Tibial artery (tissue), 4 donors: ENCODE results near the gene NUP210L.
A peak's percentile ranks its signal among the peaks of the same experiment; 100 is the strongest.

ENCODE experiments used
- DNase-seq, 2 donors: peaks; one replicate each; pipeline ENCODE4 v3.0.0-alpha.2; 2019
- H3K27ac ChIP-seq, 2 donors: fragments of 200-600 bp; sonication (generic) in 1 of 2; 1 replicate in 1 of 2; 2 replicates in 1 of 2; pipeline ENCODE4 v1.5.1; 2018 to 2019; ENCODE audit warnings: mild to moderate bottlenecking in 1 of 2
- H3K27me3 ChIP-seq, 2 donors: fragments of 200-600 bp; sonication (generic) in 1 of 2; one replicate each; pipeline versions ENCODE4 v1.5.1 to v1.6.0; 2016 to 2019
- H3K36me3 ChIP-seq, 3 donors: fragments of 200-600 bp; sonication (generic) in 2 of 3; one replicate each; pipeline ENCODE4 v1.5.1; 2016 to 2019; ENCODE audit warnings: mild to moderate bottlenecking in 2 of 3
- H3K4me1 ChIP-seq, 4 donors: fragments of 200-600 bp; sonication (generic) in 2 of 4; 1 replicate in 3 of 4; 2 replicates in 1 of 4; pipeline ENCODE4 v1.5.1; 2016 to 2019
- H3K4me3 ChIP-seq, 2 donors: fragments of 200-600 bp; sonication (generic) in 1 of 2; 1 replicate in 1 of 2; 2 replicates in 1 of 2; pipeline ENCODE4 v1.5.1; 2018 to 2019; ENCODE audit warnings: mild to moderate bottlenecking in 2 of 2
- H3K9me3 ChIP-seq, 3 donors: fragments of 200-600 bp; sonication (generic) in 1 of 3; one replicate each; pipeline ENCODE4 v1.5.1; 2016 to 2019
- intact Hi-C: fragments of 100-400 bp; cut with DNase I; formaldehyde crosslinking; loops from one replicate; pipeline ENCODE4 v1.15.0; 2023; ENCODE audit warnings: low total_unique reads
- TF ChIP-seq, protein P1 (sequence below), 2 experiments: fragments of 200-600 bp in 1 of 2; fragments of 450-650 bp in 1 of 2; IDR thresholded peaks; one replicate each; pipeline ENCODE4 v1.5.1; 2017 to 2019; ENCODE audit warnings: antibody characterized with exemption in 2 of 2, mild to moderate bottlenecking in 1 of 2, moderate library complexity in 1 of 2

The NUP210L gene

DNA sequence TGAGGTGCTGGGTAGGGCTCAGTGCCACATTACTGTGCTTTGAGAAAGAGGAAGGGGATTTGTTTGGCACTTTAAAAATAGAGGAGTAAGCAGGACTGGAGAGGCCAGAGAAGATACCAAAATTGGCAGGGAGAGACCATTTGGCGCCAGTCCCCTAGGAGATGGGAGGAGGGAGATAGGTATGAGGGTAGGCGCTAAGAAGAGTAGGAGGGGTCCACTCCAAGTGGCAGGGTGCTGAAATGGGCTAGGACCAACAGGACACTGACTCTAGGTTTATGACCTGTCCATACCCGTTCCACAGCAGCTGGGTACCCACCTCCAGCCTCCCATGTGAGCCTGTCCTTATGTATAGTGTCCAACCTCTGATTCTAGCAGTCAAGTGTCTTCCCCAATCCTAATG lies 195.4 kb downstream of the NUP210L start:
- no peaks in the 10 kb centered on the region for H3K9me3 ChIP-seq
- intact Hi-C loops: no loop called here
- no peak for DNase-seq
- H3K27me3 ChIP-seq: no peaks in the 10 kb centered on the region
- H3K4me3 ChIP-seq: no peak overlapping the region
- TF ChIP-seq, protein P1, sequence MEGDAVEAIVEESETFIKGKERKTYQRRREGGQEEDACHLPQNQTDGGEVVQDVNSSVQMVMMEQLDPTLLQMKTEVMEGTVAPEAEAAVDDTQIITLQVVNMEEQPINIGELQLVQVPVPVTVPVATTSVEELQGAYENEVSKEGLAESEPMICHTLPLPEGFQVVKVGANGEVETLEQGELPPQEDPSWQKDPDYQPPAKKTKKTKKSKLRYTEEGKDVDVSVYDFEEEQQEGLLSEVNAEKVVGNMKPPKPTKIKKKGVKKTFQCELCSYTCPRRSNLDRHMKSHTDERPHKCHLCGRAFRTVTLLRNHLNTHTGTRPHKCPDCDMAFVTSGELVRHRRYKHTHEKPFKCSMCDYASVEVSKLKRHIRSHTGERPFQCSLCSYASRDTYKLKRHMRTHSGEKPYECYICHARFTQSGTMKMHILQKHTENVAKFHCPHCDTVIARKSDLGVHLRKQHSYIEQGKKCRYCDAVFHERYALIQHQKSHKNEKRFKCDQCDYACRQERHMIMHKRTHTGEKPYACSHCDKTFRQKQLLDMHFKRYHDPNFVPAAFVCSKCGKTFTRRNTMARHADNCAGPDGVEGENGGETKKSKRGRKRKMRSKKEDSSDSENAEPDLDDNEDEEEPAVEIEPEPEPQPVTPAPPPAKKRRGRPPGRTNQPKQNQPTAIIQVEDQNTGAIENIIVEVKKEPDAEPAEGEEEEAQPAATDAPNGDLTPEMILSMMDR (IDR thresholded peaks at IDR 0.05): no peak
- peak overlapping the region; percentile 86 to 92 for H3K27ac ChIP-seq
- peaks cover 0 to 21% (median 17%) of the 10 kb centered on the region in 3 donors for H3K36me3 ChIP-seq
- H3K4me1 ChIP-seq: peaks cover 0 to 62% (median 55%) of the 10 kb centered on the region in 4 donors

DNA sequence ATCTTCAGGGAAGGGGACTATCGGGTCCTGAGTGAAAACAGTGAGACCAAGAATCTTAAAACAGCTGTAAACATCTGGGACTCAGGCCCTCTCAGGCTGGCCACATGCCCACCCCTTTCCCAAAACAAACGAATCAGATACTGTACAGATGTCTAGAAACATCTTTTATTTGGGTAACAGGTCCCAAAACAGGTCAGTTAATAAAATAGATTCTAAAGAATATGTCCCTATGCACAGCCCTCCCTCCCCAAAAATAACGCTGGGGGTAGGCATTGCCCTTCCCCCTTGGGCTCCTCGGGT lies 196.0 kb downstream of the NUP210L start:
- intact Hi-C loops: no loop called here
- H3K27ac ChIP-seq: peak overlapping the region; percentile 86 to 92
- H3K36me3 ChIP-seq: peaks cover 5 to 26% (median 22%) of the 10 kb centered on the region in 3 donors
- H3K4me1 ChIP-seq: peaks cover 0 to 57% (median 50%) of the 10 kb centered on the region in 4 donors
- H3K27me3 ChIP-seq: no peaks in the 10 kb centered on the region
- TF ChIP-seq, protein P1 (IDR thresholded peaks at IDR 0.05): no peak
- peak overlapping the region; percentile 78 to 83 for H3K4me3 ChIP-seq
- no peak for DNase-seq
- no peaks in the 10 kb centered on the region for H3K9me3 ChIP-seq

DNA sequence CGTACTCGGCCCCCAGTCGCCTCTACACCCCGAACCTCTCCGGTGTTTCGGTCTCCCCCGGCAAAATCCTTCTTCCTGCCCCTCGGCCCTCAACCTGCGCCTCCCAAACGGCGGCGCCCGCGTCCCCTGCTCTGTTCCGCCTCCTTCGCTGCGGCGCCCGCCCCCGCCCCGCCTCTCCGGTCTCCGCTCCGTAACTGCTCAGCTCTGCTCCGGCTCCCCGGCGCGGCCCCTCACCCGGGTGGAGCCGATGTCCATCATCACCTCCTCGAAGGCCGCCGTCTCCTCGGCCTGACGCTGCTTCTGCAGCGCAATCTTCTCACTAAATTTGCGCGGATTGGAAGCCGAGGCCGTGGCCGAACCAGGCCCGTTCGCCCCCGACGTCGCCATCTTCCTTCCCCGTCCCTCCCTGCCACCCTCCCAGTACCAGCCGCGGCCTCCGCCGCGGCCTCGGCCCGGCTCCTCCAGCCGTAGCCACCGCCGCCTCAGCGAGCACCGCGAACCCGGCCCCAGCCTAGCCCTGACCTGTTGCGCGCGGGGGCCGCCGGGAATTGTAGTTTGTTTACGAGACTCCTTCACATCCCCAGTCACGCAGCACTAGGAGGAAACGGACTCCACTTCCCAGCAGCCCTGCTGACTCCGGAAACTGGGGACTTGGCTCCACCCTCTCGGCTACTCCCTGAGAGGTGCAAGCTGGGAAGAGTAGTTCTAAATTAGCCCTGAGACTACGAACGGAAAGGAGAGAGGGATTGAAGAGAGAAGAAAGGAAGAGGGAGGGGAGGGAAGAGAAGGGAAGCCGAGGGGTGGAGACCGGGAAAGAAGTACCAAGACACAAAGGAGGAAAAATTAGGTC lies 196.5 kb downstream of the NUP210L start, which contains the start of gene CRTC2:
Gene CRTC2, minus strand, starts transcription at position 502 of the 850 bp plus-strand sequence. Its CDS starts 115 bp downstream, at position 387.
- peak; percentile 99 to 100 for DNase-seq
- Histone ChIP-seq H3K4me1 (peaks cover 0 to 57% (median 49%) of the 10 kb centered on the region in 4 donors), H3K27ac (peak within 1 kb of the TSS; percentile 86 to 92), H3K36me3 (peaks cover 9 to 32% (median 28%) of the 10 kb centered on the region in 3 donors), H3K9me3 (no peaks in the 10 kb centered on the region), H3K4me3 (peak within 1 kb of the TSS; percentile 78 to 83), H3K27me3 (no peaks in the 10 kb centered on the region)
- TF ChIP-seq, protein P1 (IDR thresholded peaks at IDR 0.05): peak in 1 of 2 experiments; percentile 4
- intact Hi-C loops: no loop called here

DNA sequence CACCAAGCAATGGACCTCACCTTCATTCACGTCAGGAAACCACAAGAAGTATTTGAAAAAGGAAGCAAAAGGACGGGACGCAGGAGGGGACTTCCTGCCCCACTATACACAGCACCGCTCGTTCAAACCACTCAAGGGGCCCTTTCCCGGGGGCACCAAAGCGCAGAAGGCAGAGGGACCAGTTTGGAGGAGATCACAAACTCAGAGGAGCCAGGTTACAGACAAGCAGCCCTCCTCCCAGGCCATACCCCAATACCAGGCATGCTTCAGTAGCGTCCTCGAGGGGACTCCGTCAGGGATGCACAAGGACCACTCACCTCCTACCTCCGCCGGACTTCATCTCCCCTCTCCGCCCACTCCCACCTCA lies 197.1 kb downstream of the NUP210L start:
- Histone ChIP-seq H3K4me3 (peak overlapping the region; percentile 78 to 83), H3K4me1 (peaks cover 0 to 57% (median 48%) of the 10 kb centered on the region in 4 donors), H3K27ac (peak overlapping the region; percentile 86 to 92), H3K27me3 (no peaks in the 10 kb centered on the region), H3K9me3 (no peaks in the 10 kb centered on the region), H3K36me3 (peaks cover 15 to 38% (median 34%) of the 10 kb centered on the region in 3 donors)
- no peak for DNase-seq
- intact Hi-C loops: no loop called here
- TF ChIP-seq, protein P1 (IDR thresholded peaks at IDR 0.05): peak in 1 of 2 experiments; percentile 3

DNA sequence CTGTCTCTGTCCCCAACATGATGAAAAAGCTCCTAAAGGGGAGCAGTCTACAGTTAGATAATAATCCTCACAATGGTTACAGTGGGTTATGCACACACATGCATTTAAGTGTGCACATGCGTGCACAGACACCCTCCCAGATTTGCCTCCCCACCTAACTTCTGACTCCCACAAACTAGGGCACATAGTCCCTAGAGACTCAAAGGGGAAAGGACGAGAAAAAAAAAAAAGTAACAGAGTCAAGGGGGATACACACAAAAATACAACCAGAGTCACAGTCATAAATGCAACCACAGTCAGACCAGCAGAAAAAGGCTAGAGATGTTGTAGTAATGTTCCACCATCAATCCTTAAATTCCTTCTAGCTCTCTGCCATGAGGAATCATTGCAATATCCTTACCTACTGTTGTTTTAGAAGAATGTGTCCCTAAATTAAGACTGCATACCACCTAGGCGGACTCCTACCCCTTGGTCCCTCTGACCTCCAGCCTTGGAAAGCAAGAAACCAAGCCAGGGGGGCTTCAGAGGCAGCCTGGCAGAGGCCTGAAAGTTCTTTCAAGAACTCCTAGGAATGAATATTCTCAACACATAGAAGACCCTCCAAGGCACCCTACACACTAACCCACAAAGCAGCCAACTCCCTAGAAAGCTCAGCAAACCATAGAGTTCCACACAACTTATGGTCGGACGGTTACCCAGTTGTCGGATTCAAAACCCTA lies 197.7 kb downstream of the NUP210L start:
- H3K27ac ChIP-seq: peak overlapping the region; percentile 86 to 92
- no peak for DNase-seq
- H3K4me1 ChIP-seq: peaks cover 0 to 51% (median 43%) of the 10 kb centered on the region in 4 donors
- intact Hi-C loops: no loop called here
- no peaks in the 10 kb centered on the region for H3K27me3 ChIP-seq
- H3K9me3 ChIP-seq: no peaks in the 10 kb centered on the region
- TF ChIP-seq, protein P1 (IDR thresholded peaks at IDR 0.05): no peak
- peaks cover 20 to 44% (median 40%) of the 10 kb centered on the region in 3 donors for H3K36me3 ChIP-seq
- peak overlapping the region; percentile 78 to 83 for H3K4me3 ChIP-seq
